Measurements from ENCODE around the gene GYPE.

DNA sequence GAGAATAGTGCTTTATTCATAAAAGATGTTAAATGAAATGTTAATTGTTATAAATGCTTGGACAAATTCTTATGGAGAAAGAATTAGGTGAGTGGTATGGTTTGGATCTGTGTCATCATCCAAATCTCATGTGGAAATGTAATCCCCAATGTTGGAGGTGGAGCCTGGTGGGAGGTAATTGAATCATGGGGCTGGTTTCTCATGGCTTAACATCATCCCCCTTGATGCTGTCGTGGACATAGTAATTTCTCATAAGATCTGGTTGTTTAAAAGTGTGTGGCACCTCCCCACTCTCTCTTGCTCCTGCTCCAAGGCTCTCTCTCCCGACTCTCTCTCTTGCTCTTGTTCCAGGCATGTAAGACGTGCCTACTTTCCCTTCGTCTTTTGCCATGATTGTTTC, 22.5 kb downstream of the GYPE start:
- TF ChIP-seq, protein P1, sequence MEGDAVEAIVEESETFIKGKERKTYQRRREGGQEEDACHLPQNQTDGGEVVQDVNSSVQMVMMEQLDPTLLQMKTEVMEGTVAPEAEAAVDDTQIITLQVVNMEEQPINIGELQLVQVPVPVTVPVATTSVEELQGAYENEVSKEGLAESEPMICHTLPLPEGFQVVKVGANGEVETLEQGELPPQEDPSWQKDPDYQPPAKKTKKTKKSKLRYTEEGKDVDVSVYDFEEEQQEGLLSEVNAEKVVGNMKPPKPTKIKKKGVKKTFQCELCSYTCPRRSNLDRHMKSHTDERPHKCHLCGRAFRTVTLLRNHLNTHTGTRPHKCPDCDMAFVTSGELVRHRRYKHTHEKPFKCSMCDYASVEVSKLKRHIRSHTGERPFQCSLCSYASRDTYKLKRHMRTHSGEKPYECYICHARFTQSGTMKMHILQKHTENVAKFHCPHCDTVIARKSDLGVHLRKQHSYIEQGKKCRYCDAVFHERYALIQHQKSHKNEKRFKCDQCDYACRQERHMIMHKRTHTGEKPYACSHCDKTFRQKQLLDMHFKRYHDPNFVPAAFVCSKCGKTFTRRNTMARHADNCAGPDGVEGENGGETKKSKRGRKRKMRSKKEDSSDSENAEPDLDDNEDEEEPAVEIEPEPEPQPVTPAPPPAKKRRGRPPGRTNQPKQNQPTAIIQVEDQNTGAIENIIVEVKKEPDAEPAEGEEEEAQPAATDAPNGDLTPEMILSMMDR (conservative IDR thresholded peaks at IDR 0.05; ENCODE audit: low read depth, low read length): no peak
- no peak for TF ChIP-seq EZH2 (IDR thresholded peaks at IDR 0.05; ENCODE audit: borderline replicate concordance, low read depth, low read length, poor library complexity, severe bottlenecking)
